NCI-H1436 (cell line): Measurements from ENCODE around the gene SHQ1.
A peak's percentile ranks its signal among the peaks of the same experiment; 100 is the strongest.

ENCODE experiments used
- DNase-seq: peaks from one replicate; lab custom pipeline; 2025; lab: John Stamatoyannopoulos, UW

Gene SHQ1

DNA sequence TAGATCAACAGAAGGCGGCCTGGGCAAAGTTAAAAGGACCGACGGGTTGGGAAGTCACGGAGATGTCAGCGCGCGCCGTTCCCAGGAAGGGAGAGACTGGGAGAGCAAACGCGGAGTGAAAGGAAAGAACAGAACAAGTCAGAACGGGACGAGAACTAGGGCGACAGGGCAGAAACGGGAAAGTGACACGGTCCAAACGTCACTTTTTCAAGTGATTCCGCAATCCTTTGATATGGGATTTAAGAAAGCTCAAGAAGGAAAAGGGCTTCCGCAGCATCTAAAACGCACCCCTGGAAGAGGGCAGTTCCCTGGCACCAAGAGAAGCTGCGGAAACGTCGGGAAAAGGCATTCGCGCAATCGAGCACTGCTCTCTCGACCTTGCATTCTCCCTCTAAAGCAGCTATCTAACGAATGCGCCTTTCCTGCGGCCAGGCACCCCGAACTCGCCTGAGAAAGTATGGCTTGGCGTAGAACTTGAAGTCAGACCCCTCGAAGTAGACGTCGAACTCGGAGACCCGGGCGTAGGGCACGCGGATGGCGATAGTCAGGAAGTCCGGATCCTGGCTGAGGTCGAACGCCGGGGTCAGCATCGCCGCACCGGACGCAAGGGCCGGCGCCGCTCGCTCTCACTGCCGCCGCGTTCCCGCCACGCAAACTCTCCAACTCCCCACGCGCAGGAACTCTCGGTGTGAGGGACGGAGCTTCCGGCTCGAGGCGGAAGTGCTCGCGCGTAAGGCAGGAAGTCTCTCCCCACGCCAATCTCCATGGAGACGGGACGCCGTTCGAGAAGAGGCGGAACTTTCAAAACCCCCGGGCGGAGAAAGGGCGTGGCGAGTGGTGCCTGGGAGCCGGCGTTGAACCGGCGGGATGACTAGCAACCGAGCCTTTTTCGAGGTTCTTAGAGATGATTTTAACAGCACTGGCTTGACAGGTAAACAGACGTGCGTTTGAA is at the start of gene SHQ1:
Gene SHQ1, minus strand, starts transcription at position 695 of the 952 bp plus-strand sequence. Its CDS starts 105 bp downstream, at position 590.
- peak; percentile 77 for DNase-seq

DNA sequence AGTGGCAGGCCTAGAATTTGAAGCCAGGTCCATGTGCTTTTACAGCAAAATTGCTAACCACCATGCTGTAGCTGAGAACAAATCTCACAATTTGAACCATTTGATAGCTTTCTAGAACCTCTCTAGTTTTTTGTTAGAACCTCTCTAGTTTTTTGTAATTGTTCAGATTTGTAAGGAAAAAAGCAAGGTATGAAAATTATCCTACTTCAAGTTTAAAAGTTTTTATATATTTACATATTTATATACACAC is 49.4 kb upstream of the SHQ1 start:
- DNase-seq: no peak

DNA sequence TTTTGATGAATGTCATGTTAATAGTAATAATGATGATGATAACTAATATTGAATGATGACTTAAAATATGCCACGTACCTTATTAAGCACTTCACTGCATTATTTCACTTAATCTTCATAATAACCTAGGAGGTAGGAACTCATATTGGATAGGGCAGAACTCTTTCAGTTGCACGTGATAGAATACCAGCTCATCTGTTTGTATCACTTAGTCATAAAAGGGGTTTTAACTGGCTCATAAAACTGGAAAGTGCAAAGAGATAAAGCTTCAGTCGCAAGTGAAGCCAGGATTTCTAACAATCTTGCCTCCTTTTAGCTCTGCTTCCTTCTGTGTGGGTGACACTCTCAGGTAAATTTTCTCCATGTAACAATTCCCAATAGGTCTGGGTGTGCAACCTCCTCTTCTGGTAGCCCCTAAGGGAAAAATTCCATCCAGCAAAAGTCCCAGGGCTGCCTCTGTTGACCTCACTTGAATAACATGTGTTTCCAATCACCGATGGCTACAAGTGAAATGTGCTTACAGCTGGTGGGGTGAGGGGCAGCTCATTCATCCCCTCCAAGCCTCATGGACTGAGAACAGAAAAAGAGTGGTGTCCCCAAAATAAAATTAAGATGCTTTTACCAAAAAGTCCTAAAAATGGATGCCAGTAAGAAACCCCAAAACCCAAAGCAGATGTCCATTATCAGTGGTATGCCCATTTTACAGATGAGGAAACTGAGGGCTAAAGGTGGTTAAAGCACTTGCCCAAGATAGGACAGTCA is 48.9 kb upstream of the SHQ1 start:
- DNase-seq: no peak

DNA sequence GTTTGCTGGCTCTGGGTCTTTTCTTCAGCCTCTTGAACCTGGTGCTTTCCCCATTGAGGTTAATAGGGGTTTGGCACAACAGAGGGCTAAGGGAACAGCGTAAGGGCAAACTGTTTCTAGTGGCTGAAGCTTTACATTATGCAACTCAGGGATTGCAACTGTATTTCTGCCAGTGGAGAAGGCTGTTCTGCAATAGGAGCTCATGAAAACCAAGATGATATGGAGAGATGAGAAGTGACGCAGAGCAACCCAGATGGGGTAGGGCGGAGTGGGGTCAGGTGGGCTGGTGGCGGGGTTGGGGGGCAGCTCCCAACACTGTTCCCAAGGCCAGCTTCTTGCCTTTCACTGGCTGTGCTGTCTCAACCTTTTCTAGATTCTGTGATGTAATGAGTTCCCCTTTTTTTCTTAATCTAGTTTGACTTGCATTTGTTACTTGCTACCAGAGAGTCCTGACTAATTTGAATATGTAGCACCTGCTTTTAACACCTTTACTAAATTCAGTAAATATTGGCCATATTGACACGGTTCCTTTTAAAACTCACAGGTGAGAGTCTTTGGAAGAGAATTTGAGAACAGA is 46.8 kb upstream of the SHQ1 start:
- no peak for DNase-seq

DNA sequence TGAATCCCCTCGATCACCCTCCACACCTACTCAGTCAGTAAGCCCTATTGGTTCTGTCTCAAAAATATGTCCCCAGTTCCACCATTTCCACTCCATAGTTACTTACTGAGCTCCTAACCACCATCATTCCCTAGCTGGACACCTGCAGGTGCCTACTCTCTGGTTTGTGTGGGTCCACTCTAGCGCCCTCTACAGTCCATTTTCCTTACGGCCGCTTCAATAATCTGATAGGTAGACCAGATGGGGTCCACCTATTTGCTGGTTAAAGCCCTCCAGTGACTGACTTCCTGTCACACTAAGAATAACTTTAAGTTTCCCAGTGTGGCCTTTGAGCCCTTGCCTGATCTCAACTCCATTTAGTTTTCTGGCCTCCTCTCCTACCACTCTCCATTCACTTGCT is 44.6 kb upstream of the SHQ1 start:
- no peak for DNase-seq

DNA sequence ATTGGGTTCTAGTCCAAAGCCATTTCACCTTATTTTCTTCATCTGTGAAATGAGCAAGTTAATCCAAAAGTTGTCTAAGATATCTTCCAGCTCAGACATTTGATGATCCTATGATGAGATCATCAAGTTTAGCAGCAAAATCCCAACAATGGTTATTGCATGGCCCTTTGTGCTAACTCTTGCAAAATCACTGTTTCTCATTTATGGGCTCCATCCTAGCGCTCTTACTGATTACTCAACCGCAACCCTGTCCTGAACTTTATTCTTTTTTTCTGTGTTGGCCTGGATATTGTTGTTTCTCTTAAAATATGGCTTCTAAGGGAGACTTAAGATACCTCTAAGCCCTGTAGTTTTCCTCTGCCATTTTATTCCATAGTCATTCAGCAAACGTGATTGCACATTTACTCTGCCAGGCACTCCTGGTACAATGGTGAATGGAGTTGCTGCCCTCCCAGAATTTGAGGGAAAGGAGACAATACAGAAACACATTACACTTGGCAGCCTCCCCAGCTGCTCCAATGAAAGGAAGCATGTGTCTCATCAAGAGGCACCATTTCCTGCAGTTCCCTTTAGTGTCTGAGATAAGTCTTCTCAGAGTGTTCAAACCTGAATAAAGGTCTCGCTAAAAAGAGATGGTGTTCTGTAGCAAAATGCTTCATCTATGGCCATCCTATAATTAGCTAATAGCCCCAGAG is 44.0 kb upstream of the SHQ1 start:
- no peak for DNase-seq

DNA sequence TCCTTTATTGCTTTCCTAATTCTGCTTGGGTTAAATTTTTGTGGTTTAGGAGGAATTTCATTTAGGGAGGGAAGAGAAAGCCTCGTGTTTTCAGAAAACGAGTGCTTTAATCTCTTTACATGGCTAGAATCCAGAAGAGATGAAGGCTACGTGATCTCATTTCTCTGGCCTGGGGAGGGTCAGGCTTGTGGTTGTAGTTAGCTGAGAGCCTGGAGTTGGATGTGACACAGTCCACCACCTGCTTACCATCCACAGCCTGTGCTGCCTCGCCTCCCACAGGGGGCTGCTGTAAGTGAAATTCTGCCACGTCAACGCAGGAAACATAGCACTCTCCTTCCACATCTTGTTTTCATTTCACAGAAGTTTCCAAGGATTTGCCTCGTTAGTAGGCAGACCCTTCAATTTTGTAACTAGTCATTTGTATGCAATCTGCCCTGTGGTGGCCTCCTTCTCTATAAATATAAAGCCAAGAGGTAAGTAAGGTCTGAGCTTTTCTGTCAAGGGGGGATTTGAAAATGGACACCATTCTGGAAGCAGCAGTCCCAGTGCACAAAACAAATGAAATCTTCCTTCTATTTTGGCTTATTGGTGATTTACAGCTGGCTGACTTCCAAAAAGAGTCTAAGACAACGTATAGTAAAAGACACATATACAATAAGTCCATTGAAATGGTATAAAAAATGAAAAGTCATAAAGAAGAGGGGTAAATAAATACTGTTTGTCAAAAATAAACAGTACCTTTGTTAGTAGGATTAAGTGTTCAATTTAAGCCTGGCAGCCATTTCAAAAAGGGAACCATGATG is 43.0 kb upstream of the SHQ1 start:
- DNase-seq: no peak

DNA sequence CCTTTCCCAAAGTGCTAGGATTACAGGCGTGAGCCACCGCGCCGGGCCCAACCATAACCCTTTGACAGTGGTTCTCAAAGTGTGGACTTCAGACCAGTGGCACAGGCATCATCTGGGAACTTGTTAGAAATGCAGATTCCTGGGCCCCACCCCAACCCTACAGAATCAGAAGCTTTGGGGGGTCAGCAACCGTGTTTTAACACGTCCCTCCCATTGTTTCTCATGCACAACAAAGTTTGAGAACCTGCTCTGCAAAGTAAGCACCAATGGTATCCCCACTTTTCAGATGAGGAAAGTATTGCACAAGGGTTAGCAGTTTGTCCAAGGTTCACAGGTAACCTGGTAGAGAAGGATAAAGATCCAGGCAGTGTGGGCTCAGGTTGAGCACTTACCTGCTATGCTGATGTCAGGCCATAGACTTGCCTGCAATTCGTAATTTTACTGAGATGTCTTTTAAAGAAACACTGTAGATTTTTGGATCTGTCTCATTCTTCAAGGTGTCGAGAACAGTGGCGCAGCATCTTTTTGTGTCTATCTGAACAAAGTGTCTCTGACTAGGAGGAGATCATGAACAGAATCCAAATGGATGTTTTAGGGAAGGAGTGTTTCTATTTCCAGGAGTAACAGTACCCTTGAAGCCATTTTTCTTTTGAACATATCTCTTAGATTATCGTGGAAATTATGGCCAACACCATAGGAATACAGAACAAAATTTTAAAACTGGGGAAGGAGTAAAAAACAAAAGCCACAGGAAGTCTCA is 42.1 kb upstream of the SHQ1 start:
- DNase-seq: no peak

DNA sequence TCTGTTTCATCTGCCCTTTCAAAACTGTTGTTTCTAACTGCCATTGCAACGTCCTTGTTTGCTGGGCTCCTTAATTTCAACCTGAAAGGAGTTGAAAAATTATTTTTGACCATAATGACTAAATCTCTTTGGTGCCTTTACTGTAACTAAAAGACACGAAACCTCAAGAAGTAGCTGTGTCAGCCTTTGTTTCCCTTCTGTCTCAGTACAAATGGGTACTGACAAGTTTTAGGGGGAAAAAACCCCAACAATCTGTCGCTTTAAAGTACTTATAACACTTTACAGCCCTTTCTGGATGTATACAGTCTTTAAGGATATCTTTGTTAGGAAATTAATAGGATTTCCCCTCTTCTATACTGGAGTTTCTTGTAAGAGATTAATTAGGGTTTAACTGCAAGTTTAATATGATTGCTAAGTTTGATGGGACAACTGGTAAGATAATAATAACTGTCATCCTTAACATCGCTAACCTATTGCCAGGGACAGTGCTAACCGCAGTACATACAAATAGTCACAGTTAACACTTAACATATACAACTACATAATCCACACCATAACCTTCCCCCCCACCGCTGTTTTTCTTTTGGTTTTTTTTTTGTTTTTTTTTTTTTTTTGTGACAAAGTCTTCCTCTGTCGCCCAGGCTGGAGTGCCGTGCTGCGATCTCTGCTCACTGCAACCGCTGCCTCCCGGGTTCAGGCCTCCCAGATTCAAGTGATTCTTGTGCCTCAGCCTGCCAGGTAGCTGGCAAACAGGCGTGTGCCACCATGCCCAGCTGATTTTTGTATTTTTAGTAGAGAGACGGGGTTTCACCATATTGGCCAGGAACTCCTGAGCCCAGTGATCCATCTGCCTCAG is 41.3 kb upstream of the SHQ1 start:
- DNase-seq: no peak

DNA sequence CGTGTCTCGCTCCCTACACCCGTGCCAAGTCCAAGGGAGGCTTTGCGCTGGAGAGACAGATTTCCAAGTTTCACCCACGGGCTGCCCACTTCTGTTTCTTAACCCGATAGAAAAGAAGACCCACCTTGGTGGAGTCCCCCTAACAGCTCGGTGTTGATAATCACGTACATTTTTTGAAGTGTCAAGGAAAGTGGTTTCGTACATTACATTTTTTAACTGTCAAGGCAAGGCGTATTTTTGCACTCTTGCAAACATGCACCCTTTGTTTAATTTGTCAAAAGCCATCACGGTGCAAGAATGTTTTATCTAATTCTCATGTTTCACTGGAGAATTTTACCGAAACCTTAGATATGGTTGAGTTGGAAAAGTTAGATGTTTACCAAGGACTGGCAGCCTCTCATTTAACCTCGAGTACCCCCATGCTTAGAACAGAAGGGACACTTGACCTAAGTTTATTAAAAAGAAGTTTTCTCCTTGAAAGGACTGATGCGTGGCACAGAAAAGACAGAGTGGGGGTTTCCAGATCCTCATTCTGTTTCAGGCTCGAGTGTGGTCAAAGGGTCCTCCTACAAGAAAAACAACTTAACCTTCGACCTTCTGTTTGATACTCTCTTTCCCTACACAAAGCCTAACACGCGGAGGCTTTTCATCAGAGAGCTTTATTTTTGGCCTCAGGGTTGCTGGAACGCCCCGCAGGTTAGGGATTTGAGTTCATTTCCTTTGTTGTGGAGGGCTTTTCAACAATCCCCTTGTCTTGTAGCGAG is 40.5 kb upstream of the SHQ1 start:
- no peak for DNase-seq

DNA sequence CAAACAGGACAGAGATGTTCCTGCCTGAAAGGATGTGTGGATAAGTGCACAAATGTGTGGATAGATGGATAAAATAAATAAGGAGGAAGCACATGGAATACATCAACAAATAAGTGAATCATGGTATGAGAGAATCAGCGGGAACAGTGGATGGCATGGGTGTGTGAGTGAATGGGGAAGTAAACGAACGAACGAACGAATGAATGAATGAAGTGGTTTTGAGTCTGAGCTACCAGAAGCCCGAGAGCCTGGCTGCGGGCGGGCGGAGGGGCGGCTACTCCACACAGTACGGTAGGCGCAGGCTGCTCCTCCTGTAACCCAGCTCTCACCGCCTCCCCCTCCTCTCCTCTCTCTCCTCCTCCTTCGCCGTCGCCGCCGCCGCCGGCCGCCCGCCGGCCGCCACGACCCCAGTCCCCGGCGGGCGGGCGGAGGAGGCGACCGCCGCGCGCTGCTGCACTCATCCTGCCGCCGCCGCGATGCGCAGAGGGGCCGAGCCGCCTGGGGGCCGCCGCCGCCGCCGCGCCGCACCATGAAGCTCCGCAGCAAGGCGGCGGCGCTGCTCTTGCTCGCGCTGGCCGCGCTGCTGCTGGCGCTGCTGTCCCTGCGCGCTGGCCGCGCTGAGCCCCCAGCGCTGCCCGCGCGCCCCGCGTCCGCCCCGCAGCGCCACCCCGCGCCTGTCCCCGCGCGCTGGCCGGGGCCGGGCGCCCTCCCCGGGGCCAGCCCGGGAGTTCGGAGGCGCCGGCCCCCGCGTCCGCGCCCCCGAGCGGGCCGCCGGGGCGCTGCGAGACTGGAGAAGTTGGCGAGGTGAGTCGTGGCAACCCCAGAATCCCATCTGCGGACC is 39.7 kb upstream of the SHQ1 start, which contains the start of gene GXYLT2:
Gene GXYLT2, plus strand, starts transcription at position 342 of the 841 bp plus-strand sequence. Its CDS starts 188 bp downstream, at position 530.
- DNase-seq: no peak

DNA sequence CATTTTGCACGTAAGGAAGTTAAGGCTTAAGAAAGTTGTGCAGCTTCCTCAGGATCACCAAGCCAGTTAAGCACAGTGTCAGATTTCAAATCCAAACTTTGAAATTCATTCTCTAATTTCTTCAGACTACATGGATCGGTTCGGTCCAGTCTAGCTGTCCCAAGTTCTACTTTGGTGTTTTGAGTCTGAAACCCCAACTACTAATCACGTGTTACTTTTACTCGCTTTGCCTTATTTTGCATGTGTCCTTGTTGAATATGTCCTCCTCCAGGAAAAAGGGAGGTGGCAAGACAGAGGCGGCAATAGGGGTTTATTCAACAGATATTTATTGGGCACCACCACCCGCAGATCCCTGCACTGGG is 39.1 kb upstream of the SHQ1 start:
- DNase-seq: no peak

DNA sequence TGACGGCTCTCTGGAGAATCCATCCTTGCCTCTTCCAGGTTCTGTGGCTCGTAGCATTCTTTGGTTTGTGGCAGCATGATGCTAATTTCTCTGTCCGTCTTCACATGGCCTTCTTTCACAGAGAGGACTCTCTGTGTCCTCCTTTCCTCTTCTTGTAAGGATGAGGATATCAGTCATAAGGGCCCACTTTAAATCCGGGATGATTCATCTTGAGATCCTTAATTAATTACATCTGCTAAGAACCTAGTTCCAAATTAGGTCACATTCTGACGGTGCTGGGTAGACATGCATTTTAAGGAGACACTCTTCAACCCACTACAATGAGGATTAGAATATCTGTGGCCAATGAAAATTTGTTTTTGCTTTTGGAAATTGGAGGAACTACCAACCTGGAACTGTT is 23.9 kb upstream of the SHQ1 start:
- no peak for DNase-seq

DNA sequence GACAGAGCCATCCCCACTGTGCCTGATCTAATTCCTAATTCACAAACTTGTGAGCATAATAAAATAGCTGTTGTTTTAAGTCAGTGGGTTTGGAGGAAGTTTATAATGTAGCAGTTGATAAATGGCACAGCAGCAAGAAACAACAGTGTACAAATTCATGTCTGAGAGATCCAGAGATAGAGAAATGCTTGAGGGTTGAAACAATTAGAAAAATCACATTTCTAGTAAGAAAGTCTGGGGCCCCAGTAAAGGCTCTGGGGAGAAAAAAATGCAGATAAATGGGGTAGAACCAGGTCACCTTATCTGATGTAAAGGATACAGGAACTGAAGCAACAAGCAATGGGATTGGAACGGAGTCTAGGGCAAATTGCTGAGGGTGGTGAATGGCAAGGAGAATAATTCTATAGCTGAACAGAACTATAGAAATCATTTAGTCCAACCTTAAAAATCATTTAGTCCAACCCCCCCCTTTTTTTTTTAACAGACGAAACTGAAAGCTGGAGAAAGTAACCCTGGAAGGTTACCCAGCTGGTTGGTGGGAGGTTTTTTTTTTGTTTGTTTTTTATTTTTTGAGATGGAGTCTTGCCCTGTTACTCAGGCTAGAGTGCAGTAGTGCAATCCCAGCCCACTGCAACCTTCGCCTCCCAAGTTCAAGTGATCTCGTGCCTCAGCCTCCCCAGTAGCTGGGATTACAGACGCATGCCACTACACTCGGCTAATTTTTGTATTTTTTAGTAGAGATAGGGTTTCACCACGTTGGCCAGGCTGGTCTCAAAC is 14.3 kb upstream of the SHQ1 start:
- no peak for DNase-seq

DNA sequence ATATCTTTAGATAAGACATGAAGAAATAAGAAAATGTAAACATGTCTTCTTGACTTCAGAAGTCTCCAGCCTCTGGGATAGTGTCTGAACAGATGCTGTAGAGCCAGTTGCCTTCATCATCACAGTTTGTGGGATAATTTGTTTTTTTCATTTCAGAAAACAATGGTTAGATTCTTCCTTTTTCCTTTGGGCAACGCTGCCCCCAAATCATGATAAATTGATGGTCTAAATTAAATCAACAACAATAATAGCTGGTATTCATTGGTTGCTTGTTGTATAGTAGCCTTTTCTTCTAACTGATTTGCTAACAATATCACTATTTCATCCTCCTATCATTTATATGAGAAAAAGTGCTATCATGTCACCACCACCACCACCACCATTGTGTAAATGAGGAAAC is 12.6 kb upstream of the SHQ1 start:
- no peak for DNase-seq

DNA sequence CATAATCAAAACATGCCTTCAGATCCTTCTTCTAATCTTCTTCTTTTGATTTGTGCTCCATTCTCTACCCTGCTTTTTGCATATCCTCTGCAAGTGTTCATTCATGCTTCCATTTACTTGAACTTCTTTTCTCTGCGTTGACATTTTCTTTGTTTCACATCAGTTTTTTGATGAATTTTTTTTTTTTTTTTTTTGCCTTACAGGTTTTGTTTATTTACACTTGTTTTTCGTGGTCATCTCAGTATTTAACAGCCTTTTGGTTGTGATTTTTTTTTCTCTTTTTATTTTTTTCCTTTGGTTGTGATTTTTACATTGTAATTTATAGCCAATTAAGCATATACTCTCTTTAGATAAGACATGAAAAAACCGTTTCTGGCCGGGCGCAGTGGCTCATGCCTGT is 11.8 kb upstream of the SHQ1 start:
- no peak for DNase-seq

DNA sequence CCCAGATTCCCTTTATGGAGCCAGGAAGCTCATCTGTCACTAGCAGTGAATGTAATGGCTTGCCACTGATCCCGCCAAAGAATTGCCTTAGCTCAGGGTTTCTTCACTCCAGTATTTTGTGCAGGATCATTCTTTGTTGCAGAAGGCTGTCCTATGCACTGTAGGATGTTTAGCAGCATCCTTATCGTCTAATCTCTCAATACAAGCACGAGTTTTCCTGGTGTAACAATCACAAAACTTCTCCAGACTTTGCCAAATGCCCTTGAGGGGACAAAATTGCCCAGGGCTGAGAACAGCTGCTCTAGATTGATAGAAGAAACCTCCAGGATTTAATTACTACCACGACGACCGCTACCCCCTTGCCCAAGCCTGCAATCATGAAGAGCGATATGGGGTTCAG is 6.8 kb upstream of the SHQ1 start:
- no peak for DNase-seq
